HG02943 (cell line): ENCODE data around the gene NHLRC4.

Experiments used
- ATAC-seq: cut with Tn5 transposase; IDR thresholded peaks from one replicate; pipeline ENCODE4 v1.9.1; 2021; ENCODE audit warnings: mild to moderate bottlenecking, low read depth, moderate library complexity; ENCODE audit not compliant: unreplicated experiment

Gene NHLRC4

DNA sequence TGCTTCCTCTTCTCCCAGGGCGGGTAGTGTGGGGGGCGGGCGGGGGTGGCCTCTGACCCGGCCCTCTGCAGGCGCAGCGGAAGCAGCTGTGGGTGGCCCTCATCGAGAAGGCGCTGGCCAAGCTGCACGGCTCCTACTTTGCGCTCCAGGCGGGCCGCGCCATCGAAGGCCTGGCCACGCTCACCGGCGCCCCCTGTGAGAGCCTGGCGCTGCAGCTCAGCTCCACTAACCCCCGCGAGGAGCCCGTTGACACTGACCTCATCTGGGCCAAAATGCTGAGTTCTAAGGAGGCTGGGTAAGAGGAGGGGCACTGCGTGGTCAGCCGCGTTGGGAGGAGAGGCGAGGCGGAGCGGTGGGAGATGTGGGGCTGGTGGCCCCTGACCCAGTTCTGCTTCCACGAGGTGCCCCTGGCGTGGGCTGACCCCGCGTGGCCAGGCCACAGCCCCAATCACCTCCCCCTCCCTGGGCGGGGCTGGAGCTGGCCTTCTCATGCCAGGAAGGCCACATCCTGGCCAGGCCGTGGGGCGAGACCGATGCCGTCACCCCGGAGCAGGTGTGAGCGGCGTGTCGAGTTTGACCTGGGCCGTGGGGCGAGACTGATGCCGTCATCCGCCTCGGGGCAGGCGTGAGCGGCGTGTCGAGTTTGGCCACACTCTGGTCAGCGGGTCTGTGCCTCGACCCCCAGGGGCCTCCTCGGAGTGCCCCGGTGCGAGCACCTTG lies 17.1 kb upstream of the NHLRC4 start:
- ATAC-seq: no peak

DNA sequence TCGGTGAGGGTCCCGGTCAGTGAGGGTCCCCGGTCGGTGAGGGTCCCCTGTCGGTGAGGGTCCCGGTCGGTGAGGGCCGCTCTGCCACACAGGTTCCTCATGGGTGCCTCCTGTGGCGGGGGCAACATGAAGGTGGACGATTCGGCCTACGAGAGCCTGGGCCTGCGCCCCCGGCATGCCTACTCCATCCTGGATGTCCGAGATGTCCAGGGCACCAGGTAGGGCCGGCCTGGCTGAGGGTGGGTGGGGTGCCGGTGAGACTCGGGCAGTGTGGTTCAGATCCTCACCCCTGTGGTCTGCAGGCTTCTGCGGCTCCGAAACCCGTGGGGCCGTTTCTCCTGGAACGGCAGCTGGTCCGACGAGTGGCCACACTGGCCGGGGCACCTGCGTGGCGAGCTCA lies 15.6 kb upstream of the NHLRC4 start:
- ATAC-seq: no peak

DNA sequence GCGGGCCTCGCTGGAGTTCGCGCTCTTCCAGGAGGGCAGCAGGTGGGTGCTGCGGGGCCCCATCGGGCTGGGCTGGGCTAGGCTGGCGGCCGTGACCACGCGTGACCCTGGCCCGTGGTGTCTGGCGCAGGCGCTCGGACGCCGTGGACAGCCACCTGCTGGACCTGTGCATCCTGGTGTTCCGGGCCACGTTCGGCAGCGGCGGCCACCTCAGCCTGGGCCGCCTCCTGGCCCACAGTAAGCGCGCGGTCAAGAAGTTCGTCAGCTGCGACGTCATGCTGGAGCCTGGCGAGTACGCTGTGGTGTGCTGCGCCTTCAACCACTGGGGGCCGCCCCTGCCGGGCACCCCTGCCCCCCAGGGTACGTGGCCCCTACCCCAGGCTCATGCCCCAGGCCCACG lies 14.6 kb upstream of the NHLRC4 start:
- no peak for ATAC-seq

DNA sequence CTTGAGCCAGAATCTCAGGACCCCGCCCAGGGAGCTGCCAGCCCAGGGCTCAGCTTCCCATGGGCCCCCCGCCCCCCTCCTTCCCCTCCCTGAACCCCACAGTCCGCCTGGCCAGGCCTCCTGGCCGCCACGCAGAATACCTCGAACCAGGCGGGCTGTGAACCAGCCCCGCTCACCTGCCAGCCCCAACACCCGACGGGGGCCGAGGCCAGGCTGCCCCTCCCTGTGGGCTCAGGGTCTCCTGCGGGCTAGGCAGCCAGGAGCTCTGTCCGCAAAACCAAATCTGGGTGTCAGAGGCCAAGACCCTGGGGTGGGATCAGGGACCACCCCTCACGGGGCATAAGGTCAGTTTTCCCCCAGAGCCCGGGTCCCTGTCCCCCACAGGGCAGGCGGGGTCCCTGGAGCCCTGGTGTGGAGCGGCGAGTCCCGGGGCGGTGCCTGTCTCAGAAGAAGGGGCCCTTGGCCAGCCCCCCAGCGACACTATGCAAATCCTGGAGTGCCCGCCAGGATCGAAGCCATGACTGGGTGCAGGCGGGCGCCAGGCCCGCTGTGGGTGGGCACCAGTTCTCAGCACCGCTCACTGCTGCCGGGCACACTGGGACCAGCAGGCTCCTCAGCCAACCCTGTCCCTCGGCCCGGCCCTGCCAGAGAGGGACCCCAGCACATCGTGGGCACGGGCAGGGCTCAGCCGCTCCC lies 13.1 kb upstream of the NHLRC4 start:
- no peak for ATAC-seq

DNA sequence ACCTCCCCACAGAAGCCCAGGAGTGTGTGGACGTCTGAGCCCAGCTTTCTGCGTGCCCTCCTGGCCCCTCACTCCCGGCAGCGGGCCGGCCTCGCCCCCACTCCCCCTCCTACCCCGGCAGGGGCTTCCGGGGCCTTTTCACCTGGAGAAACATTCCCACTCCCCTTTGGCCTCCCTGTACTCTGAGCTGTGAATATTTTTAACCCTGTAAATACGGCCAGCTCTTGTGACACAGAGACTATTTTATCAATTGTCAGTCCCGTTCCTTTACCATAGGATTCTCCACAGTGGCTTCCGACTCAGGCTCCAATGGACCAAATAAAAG lies 12.5 kb upstream of the NHLRC4 start:
- ATAC-seq: no peak

DNA sequence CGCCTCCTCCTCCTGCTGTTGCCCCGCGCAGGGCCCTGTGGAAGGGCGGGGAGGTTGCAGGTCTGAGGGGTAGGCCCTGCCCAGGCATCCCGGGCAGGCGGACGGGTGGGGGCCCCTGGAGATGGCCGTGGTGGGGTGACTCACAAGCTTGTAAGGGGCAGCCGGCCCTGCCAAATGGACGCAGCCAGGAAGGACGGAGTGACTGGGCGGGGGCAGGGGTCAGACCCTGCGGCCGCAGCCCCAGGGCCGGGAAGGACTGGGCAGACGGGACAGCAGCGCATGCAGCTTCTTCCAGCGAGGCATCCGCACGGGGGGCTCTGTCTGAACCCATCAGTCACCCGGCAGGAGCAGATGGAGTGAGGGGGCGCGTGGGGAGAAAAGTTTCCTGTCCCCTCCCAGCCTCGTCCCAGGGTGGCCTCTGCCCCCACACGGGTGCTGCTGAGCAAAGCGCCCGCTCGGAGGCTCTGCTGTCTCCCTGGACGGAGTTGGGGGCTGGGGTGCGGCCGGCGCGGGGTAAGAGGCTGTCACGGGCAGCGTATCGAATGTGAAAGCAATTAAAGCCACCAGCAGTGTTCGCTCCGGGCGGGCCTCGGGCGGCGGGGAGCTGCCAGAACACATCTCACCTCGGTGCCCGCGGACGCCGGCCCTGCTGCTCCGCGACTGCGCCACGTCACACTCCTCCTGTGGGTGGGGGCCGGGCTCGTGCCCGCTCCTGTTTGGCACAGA lies 12.0 kb upstream of the NHLRC4 start:
- no peak for ATAC-seq

DNA sequence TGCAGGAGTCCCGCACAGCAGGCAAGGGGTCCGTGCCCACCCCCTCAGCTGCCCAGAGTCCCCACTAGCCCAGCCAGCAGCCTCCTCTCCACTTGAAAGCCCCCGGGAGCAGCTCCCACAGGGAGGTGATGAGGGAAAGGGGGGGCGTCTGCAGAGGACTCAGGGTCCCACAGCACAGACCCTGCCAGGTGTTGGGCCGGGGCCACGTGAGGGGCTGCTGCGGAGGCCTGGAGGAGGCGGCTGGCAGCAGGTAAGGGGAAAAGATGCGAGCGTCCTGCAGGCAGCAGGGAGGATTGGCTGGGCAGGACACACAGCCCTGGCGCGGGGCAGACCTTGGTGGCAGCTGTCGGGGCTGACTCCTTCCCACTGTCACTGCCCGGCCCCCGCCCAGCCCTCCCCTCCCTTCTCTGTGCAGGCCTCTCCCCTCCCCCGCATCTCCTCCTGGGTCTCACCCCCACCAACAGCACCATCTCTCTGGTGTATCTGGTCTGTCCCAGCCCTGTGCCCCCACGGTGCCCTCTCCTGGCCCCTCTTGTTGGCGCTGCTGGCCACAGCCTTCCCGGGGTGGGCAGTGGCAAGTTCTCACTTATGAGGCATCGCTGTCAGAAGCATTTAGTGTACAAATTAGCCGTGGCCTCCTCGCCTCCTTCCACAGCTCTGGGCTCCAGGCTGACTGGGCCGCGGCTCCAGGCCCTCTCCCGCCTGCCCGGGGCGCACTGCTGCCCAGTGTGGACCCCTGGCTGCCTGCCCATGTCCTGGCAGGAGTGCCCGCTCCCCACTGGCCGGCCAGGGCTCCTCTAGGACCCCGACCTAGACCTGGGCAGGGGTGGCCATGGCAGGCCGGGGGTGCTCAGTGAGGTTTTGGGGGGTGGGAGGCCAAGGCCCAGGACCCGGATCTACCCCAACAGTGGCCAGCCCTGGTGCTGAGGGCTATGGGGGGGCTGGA lies 11.0 kb upstream of the NHLRC4 start:
- ATAC-seq: no peak

DNA sequence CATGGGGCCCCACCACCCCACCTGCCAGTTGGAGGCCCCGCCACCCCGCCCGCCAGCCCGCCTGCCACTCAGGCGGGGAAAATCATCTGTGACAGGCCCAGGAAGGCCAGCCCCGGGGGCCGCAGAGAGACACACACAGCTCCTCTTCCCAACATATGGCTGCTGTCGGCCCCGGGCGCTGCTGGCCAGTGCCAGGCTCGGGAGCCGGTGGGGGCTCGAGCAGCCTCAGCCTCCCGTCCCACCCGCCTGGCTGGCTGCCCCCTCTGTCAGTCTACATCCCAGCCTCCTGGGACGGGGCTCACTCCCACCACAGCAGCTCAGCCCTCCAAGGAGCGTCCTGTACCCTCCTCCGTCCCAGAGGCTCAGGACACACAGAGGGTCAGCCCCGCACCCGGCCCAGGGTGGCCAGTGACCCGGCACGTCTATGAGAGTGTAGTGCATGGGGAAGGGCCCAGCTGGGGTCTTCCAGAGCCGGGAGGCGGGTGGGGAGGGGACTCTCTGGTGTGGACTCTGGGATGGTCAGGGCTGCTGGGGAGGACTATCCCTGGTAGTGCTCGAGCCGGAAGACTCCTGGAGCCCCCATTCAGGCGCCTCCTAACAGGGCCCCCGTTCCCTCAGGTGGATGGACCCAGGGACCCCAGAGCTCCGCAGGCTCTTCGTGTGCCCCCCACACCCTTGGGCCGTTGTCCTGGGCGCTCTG lies 10.2 kb upstream of the NHLRC4 start:
- ATAC-seq: no peak

DNA sequence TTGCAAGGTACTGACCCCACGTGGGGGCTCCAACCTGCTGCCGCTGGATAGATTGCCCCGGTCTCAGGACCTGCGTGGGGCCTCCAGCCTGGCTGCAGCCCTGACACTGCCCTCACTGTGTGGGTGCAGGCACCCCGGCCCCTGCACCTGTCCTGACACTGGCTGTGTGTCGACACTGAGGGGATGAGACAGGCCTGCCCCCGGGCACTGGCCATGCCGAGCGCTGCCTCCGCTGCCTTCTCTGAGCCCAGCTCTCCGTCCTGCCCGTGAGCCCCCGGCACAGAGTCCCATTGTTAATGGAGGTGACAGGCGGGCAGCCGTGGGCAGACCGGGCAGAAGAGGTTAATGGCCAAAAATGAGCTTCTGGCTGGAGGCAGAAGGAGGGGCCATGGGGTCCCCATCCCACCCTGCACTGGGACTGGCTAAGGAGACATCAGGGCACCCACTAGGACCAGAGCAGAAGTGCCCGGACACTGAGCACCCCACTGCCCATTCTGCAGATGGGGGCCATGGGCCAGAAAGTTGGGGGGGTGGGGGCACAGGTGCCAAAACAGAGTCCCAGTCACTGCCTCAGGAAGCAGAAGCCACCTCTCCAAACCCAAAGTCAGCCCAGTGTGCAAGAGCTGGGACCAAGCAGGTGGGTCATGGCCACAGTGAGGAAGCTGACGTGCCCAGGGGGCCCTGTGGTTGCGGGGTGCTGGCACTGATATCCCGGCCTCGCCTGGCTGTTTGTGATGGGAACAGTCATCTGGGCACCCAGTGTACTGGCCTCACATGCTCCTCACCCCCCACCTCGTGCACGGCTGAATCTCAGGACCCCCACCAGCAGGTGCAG lies 9.1 kb upstream of the NHLRC4 start:
- no peak for ATAC-seq

DNA sequence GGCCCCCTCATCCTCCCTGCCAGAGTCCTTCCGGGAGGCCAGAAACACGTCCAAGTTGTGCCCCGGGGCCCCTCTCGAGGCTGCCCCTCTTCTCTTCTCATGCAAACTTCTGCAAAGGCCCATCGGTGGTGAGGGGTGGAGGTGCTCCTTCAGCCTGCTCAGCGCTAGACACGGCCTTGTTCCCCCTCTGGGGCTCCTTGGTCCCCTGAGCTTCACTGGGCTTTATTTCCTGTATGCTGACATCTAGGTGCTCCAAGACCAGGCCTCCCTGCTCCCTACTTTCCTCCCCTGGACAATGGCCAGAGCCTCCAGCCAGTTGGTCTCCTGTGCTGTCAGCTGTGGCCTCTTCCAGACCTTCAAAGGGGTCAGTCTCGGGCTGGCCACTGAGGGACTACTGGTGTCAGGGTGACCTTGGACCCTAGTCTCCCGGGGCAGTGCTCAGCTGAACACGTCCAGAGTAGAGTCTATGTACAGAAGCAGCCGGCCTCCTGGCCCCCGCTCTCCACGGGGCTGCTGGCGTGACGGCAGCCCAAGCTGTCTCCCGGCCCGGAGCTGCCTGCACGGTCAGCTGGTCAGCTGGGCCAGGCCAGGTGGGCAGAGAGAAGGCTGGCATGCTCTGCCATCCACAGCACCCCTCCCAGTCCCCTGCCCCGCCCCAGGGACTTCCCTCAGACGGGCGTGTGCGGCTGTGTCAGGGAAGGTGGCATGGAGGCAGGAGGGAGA lies 8.3 kb upstream of the NHLRC4 start:
- ATAC-seq: no peak

DNA sequence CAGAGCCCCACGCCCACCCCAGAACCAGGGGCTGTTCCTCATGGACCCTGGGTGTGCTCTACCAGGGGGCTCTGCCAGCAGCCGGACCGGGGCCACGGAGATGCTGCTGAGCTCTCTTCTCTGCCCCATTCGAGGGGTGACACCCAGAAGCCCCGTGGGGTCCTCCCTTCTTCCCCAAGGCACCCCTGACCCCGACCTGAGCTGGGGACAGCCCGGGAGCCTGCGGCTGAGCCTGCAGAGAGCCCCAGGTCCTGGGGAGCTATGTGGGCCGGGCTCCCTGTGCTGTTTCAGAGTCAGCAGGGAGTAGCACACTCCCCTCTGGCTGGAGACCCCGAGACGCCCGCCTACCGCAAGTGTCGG lies 7.8 kb upstream of the NHLRC4 start:
- ATAC-seq: no peak

DNA sequence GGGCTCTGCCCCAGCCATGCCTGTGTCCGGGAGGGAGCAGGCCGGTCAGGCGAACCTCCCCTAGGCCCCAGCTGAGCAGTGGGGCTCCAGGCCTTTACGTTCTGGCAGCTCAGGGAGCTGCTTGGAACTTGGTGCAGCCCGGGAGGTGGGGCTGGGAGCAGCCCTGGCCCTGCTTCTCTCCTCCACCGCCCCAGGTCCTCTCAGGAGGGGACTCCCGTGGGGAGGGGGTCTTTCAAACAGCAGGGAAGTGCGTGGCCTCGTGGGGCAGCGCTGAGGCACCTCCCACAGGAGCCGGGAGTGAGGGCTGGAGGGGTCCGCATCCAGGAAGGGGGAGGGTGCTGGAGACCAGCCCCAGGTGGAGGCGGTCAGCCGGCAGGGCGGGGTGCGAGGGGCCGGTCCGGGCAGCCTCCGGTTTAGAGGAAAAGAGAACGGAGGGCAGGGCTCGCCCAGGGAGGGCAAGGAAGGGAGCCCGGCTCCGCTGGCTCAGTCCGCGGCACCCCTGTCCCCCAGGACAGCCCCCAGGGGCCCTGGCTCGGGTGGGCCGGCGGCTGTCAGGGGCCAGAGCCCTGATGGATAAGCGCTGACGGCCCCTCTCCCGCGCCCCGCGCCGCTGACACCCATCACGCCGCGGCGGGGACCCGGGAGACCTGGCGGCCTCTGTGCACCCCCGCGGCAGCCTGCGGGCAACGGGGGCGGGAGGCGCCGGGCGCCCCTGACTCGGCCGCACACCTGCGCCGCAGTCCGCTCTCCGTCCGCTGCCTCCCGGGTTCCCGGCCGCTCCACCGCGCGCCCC lies 7.2 kb upstream of the NHLRC4 start:
- no peak for ATAC-seq

DNA sequence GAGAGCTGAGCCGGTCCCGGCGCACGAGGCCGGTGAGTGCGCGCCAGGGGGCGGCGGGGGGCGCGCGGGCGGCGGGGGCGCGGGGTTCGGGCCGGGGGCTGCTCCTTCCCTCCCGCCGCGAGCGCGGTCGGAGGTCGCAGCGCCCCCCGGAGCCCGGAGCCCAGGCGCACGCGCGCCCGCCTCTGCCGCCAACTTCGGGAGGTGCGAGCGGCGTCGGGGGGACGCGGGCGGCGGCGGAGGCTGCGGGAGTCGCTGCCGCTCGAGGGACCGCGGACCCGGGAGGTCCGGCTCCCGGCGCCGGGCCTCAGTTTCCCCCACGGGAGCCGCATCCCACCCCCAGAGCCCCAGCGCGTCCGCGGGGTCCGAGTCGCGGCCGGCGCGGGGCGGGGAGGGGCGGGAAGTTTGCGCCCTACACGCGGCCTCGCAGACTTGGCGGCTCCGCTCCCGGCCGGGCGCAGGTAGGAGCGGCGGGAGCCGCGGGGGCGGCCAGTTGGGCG lies 6.6 kb upstream of the NHLRC4 start, which contains the start of gene PRR35:
TSS of gene PRR35 (plus strand) at position 191 of the 497 bp plus-strand sequence. CDS start 2,901 bp downstream, outside the sequence.
- no peak for ATAC-seq

DNA sequence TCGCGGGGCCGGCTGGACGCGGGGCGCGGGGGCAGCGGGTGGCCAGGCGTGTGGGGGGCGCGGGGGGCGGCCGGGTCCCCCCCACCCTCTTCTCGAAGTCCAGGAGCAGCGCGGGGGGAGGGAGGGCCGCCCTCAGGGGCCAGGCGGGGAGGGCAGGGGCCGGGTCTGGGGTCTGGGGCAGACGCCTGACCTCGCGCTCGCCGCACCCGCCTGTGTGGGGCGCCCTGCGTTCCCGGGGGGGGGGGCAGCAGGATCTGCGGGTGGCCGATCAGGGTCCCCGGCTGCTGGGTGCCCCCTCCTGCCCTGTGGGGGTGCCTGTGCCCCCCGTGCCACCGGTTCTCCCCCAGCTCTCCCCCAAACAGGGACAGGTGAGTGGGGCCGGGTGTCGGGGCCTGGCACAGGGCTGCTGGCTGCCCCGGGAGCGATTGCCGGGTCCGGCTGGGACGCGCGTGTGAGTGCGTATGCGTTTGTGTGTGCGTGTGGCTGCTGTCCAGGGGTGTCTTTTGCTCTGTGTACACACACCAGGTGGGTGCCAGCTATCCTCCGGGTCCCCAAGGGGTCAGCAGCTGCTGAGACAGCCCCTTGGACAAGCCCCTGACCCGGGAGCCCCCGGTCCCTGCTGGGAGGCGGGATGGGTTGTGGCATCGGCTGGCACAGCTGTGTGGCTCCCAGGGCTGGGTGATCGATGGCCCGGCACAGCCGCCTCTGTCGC lies 5.9 kb upstream of the NHLRC4 start:
- ATAC-seq: no peak

DNA sequence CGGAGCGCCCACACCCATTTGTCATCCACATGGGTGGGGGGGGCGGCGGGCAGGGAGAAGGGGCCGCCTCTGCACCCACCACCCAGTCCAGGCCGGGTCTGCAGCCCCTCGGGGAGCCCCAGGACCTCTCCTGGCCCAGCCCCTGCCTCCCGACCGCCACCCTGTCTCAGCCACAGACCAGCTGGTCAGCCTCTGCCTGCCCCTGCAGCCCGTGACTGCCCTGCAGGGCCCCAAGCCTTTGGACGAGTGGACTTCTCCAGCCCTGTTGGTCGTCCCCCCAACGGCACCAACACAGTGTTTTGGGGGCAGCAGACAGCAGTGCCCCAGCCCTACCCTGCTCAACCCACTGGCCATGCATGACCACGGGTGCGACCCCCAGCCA lies 5.4 kb upstream of the NHLRC4 start:
- ATAC-seq: no peak

DNA sequence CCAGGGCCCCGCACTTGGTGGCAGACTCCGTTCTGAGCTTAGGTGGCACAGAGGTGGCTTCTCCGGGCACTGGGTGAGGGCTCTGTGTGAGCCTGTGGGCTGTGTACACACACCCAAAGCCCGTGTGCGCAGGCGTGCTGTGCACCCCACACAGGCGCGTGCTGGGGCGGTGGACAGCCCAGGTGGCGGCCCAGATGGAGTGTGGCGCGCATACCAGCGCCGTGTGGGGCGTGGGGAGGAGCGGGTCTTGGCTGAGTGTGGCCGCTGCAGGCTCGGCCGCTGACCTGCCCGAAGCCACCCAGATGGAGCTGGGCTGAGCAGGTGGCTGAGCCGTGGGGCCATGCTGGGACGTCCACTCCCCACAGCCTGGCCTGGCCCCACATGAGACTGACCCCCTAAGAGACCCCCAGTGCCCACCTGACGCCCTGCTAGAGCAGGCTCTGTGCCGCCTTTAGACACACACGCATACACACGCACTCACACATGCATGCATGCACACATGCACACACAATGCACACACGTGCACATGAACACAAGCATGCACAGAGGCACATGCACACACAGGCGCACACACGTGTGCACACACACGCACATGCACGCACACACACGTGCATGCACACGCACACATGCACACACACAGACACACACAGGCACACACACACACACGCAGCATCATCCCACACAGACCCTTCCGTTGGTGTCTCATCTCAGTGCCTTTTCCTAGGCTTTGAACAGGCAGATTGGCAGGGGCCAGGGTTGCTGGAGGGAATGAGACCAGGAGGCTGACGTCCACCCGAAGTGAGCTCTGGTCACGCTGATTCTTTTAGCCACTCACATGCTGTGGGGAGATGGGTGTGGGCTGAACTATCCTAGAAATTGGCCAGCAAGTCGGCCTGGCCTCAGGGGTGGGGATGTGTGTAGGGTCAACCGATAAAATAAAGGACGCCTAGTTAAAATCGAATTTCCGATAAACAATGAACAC lies 4.6 kb upstream of the NHLRC4 start:
- no peak for ATAC-seq
